ENCODE measurements around the gene ST6GALNAC4. TPM values are rescaled to one million over a fixed set of nuclear protein-coding genes. Genes with fewer than 3 reads are reported as not detected.

Gene ST6GALNAC4
- total and polyA plus RNA-seq, 4 donors: 24.6 to 96.2 (median 55.0) TPM

GRCh38 chr9:127943731-127944144, 26.9 kb upstream of the ST6GALNAC4 start:
- 30 to 38% methylated on average over 13 of the region's 13 CpGs for WGBS, 2 donors
- peak; percentile 69 to 76 (median 70) for DNase-seq
- Histone ChIP-seq H3K9me3 (ENCODE audit: control insufficient read depth in 4 of 4, insufficient read depth in 3 of 4, low read length in 3 of 4) (no peaks in the 10 kb centered on the region), H3K27me3 (ENCODE audit: control insufficient read depth in 3 of 3, insufficient read depth in 3 of 3, low read length in 2 of 3) (no peaks in the 10 kb centered on the region), H3K36me3 (ENCODE audit: control insufficient read depth in 4 of 4, insufficient read depth in 4 of 4, low read length in 4 of 4) (peaks cover 0 to 37% (median 20%) of the 10 kb centered on the region in 4 donors), H3K4me1 (ENCODE audit: control insufficient read depth in 5 of 5, insufficient read depth in 5 of 5, low read length in 5 of 5) (peaks cover 0 to 23% (median 5%) of the 10 kb centered on the region in 5 donors), H3K4me3 (no peak overlapping the region), H3K27ac (ENCODE audit: low read depth in 1 of 2, low read length in 1 of 2) (no peak overlapping the region), H3K9ac (ENCODE audit: insufficient read depth in 1 of 2, low read length in 2 of 2) (no peak overlapping the region)
- TF ChIP-seq CTCF (IDR thresholded peaks at IDR 0.05; ENCODE audit: control extremely low read depth, extremely low read depth): peak; percentile 89
- ATAC-seq (ENCODE audit: insufficient read depth, low FRiP score): peak; percentile 78

- Histone ChIP-seq H3K4me1 (ENCODE audit: control insufficient read depth in 5 of 5, insufficient read depth in 5 of 5, low read length in 5 of 5) (peaks cover 0 to 27% (median 5%) of the 10 kb centered on the region in 5 donors), H3K27me3 (ENCODE audit: control insufficient read depth in 3 of 3, insufficient read depth in 3 of 3, low read length in 2 of 3) (no peaks in the 10 kb centered on the region), H3K4me3 (no peak overlapping the region), H3K27ac (ENCODE audit: low read depth in 1 of 2, low read length in 1 of 2) (peak overlapping the region in 1 of 2 donors; percentile 7), H3K9me3 (ENCODE audit: control insufficient read depth in 4 of 4, insufficient read depth in 3 of 4, low read length in 3 of 4) (no peaks in the 10 kb centered on the region), H3K9ac (ENCODE audit: insufficient read depth in 1 of 2, low read length in 2 of 2) (no peak overlapping the region), H3K36me3 (ENCODE audit: control insufficient read depth in 4 of 4, insufficient read depth in 4 of 4, low read length in 4 of 4) (peaks cover 0 to 37% (median 20%) of the 10 kb centered on the region in 4 donors)
- 72 to 73% methylated on average over 14 of the region's 14 CpGs for WGBS, 2 donors
- ATAC-seq (ENCODE audit: insufficient read depth, low FRiP score) (no peak), DNase-seq (no peak)
- no peak for TF ChIP-seq CTCF (IDR thresholded peaks at IDR 0.05; ENCODE audit: control extremely low read depth, extremely low read depth)
Measured at GRCh38 chr9:127943011-127943662, 26.3 kb upstream of the ST6GALNAC4 start.

- peaks cover 0 to 30% (median 5%) of the 10 kb centered on the region in 5 donors for H3K4me1 ChIP-seq (ENCODE audit: control insufficient read depth in 5 of 5, insufficient read depth in 5 of 5, low read length in 5 of 5)
- H3K36me3 ChIP-seq (ENCODE audit: control insufficient read depth in 4 of 4, insufficient read depth in 4 of 4, low read length in 4 of 4): peaks cover 0 to 34% (median 16%) of the 10 kb centered on the region in 4 donors
- no peak overlapping the region for H3K4me3 ChIP-seq
- no peak overlapping the region for H3K9ac ChIP-seq (ENCODE audit: insufficient read depth in 1 of 2, low read length in 2 of 2)
- ATAC-seq (ENCODE audit: insufficient read depth, low FRiP score): peak; percentile 77
- 60 to 66% methylated on average over 18 of the region's 18 CpGs for WGBS, 2 donors
- H3K27ac ChIP-seq (ENCODE audit: low read depth in 1 of 2, low read length in 1 of 2): peak overlapping the region in 1 of 2 donors; percentile 4
- H3K9me3 ChIP-seq (ENCODE audit: control insufficient read depth in 4 of 4, insufficient read depth in 3 of 4, low read length in 3 of 4): no peaks in the 10 kb centered on the region
- TF ChIP-seq CTCF (IDR thresholded peaks at IDR 0.05; ENCODE audit: control extremely low read depth, extremely low read depth): peak; percentile 80
- H3K27me3 ChIP-seq (ENCODE audit: control insufficient read depth in 3 of 3, insufficient read depth in 3 of 3, low read length in 2 of 3): no peaks in the 10 kb centered on the region
- DNase-seq: peak; percentile 64 to 79 (median 76)
Measured at GRCh38 chr9:127942216-127943010, 25.6 kb upstream of the ST6GALNAC4 start.

All from lung (tissue), 12 donors.